Stimulated activated CD8-positive, alpha-beta memory T cell treated with anti-CD3 and anti-CD28 coated beads, Interleukin-7, amount 100 ng/mL, for 1 hour (primary cell): Measurements from ENCODE around the gene SLF2.
"Not testable (repeated sequence)": the region's sequence is repeated elsewhere in the genome, so short reads cannot be mapped to it uniquely, and the experiment has no call there.

ENCODE experiments used
- DNase-seq, 2 donors: peaks; one replicate each; pipeline ENCODE4 v3.0.0-alpha.2; 2020; ENCODE audit warnings: low read depth in 2 of 2

The SLF2 gene

DNA sequence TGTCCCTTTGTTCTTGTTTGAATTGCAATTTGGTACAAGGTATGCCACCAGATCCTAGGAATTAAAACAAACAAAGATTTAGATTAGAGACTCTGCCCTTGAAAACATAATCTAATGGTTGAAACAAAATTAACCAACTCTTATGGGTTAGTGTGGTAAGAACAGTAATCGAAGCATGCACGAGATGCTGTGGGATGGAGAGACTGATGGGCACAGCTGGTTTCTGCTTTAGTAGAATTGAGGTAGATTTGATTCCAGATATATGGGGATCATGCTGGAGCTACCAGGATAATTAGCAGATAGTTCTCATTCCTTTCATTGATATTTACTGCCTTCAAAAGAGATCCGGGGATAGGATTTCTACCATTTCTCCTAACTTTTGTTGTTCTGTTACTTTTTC lies 36.2 kb downstream of the SLF2 start:
- DNase-seq: no peak

DNA sequence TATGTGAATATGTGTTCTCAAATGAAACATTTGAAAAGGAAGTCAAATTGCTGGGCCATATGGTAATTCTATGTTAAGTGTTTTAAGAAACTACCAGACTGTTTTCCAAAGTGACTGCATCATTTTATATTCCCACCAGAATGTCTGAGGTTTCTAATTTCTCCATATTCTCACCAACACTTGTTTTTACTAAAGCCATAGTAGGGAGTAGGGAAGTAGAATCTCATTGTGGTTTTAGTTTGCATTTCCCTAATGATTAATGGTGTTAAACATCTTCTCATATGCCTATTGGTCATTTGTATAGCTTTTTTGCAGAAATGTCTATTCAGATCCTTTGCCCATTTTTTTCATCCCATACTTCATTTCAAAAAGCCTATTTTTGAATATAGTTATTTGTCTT lies 47.5 kb downstream of the SLF2 start:
- no peak for DNase-seq

DNA sequence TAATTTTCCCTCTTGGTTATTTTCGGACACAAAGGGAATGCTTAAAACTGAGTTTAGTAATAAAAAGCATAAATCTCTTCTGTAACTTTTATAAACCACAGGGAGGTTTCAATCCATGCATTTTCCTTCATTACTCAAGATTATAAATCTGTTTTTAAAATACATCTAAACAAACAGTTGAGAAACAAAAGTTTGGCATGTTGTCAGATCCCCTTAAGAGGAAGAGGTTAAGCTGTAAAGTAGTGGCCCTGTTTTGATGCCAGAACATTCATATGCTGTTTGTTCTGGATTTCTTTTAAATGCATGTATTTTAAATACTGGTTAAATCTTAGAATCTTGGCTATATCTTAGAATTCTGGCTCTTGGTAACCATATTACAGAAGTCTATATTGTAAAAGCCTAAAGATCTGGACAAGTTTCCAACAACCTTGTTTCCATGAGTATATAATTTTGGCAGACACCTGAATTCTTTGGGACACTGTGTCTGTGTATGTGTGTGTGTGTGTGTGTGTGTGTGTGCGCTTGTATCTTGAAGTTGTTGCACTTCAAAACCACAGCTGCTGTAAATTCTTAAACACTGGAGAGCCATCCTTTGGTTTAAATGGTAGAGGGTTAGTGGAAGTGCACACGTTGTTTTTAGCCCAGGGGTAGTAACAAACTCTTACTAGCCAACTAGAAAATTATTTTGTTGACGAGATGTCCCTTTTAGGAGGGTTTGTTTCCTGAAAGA lies 49.8 kb downstream of the SLF2 start:
- no peak for DNase-seq

DNA sequence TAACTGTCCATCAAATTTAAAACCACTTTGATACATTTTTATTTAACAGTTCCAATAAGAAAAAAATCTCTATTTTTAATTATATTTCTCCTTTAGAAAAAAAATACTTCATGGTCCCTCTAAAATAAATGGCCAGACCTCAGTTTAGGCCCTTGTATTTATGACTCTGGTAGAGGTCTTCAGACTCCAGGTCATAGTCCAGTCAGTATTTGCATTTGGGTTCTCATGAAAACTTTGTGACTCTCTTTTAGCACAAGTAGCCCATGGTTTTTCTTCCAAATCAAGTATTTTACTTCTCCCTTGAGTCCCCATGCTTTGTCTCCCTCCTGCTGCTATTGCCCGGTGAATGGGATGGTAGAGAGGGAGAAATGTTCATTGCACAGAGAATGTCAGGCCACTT lies 51.1 kb downstream of the SLF2 start:
- no peak for DNase-seq

DNA sequence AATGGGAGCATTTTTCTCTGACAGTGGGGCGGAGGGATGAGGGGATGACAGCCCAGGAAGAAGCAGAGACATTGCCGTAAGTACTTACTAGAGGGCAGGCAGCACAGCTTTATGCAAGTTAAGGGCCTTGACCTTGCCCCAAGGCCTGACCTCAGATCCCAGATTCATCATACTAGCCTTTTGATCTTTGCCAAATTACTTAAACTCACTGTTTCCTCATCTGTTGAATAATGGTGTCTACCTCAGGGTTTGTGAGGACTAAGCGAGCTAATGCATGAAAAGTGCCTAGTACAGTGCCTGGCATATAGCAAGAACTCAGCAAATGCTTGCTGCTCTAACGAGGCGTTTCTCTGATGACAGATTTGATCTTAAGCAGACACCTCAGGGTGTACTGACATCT lies 53.1 kb downstream of the SLF2 start:
- no peak for DNase-seq

DNA sequence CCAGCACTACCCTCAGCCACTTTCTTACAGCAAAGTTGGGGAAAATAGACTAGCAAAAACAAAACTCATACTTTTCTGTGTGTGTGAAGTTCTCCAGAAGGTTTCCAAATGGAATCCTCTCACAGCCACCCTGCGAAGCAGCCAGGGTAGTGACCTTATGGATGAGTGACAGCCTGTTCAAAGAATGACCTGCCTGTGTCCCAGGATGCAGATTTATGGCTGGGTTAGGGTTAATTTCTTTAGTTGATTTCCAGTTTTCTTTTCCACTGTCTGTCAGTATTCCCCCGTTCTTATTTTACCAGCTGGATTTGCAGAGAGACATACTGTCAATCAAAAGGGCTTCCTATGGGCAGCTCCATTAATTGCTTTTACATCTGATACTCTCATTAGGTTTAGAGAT lies 54.1 kb downstream of the SLF2 start:
- no peak for DNase-seq

DNA sequence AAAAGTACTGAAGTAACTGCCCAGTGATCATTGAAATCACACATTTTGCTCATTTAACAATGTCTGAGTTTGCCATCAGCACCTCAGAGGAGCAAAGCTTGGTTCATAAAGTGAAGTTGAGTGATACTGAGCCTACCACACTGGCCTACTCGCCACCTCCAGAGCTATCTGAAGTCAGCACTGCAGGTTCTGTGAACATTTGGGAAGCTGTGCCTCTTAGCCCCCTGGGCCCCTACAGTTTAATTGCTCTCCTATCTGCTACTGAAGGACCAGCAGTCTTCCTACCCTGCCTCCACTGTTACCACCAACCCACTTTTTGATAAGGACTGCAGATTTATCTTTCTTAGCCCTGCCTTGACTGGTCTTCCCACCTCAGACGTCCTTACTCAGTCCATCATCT lies 54.6 kb downstream of the SLF2 start:
- no peak for DNase-seq

DNA sequence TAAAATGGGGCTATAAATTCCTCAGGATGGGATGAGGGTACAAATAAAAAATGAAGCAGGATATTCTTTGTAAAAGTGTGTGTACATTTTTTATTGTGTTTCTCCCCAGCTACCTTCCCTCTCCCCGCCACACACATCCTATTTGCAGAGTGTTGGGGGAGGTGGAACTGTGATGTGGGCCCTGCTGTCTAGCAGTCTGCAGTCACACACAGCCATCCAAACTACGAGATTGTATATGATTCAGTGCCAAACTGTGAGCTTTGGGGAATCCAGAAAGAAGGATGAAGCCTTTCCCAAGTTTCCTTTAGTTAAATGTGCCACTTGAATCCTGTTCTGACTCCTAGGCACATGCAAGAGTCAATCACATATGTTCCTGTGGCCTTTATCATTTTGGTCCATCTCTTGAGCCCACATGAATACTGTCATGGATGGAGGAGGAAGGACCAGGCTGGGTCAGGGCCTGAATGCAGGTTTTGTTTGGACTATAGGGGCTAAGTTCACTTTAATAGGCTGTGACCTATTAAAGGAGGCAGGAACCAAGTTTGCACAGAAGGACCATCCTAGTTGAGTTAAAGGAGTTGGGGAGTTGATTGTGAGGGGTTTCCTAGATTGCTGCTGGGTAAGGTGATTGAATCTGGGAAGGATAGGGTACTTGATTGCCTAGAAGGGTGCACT lies 55.4 kb downstream of the SLF2 start:
- DNase-seq: no peak

DNA sequence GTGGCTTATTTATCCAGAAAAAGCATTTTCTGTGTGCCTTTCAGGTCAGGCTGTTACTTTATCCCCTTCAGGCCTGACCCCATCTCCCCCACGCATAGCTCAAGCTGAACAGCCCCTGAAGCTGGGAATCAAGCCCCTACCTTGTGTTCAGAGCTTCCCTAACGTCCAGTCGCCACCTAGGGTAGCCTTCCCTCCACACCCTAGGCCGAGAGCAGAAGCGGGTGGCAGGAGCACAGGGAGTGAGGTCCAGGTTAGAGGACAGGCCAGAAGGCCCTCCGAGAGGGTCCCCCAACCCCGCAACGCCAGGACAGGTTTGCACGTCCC lies 56.1 kb downstream of the SLF2 start:
- DNase-seq: no peak

DNA sequence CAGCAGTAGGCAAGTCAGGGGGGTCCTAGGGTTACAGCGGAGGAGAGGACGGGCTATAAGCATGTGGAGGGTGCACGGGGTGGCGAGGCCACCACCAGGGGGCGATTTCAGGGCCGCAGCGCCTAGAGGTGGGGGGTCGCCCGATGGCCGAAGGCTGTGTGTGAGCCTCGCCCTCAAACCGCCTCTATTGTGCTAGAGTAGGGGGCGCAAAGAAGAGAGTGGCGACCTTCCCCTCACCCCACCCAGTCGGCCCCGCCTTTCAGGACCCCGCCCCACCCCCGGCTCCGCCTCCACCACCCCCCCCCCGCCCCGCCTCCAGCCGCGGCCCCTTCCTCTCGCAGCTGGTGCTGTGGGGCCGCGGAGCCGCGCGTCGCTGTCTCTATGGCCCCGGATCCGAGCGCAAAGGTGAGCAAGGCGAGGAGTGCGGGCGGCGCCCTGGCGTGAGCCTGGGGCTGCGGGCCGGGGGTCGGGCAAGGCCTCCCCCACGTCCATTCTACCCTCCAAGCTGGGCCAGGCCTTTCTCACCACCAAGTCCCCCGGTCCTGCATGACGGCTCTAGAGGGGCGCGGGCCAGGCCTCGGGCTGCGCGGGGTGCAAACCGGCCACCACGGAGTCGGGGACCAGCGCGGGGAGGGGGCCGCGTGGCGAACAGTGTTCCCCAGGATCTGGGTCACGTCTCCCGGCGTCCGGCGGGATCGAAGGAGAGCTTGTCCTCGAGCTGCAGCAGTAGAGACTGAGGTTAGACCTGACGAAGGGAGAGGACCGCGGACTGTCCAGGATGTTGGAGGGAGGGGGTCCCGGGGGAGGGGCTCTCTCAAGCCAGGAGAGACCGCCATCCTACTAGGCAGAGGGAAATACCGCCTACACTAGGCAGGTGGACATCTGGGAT lies 56.7 kb downstream of the SLF2 start, which contains the start of gene SEMA4G:
Gene SEMA4G, plus strand, starts transcription at position 318 of the 889 bp plus-strand sequence. CDS start 3,409 bp downstream, outside the sequence.
- DNase-seq: peak in 1 of 2 donors; percentile 6

DNA sequence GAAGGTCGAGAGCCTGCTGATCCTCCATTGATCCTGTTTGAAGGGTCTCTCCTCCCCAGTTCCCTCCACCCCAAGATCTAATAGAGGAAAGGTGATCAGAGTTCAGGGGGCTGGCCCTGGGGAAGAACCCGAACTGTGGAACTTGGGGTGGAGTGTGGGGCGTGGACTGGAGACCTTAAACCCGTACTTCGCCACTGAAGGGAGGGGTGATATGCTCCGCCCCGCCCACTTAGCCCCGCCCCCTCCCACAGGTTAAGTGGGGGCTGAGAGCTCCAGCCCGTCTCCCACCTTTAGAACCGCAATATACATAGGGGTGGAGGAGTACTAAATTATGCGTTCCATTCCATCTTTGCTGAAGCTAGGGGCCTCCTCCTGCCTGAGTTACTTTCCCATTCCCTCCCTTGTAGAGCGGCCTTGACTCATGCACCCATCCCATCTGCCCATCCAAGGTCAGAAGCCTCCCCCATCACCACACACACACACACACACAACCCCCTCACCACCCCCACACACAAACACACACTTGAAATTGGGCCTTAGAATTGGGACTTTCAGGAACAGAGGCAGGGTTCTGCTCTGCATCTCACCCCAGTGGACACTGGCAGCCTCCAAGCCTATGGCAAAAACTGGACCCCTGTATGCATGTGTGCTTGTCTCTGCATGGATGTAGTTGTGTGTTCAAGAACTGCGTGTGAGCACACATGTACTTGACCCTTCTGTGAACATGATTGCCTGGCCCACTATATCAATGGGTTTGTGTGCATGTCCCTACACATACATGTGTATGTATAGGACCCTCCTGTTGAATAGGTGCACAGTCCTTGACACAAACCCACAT lies 57.5 kb downstream of the SLF2 start:
- DNase-seq: peak in 1 of 2 donors; percentile 8

DNA sequence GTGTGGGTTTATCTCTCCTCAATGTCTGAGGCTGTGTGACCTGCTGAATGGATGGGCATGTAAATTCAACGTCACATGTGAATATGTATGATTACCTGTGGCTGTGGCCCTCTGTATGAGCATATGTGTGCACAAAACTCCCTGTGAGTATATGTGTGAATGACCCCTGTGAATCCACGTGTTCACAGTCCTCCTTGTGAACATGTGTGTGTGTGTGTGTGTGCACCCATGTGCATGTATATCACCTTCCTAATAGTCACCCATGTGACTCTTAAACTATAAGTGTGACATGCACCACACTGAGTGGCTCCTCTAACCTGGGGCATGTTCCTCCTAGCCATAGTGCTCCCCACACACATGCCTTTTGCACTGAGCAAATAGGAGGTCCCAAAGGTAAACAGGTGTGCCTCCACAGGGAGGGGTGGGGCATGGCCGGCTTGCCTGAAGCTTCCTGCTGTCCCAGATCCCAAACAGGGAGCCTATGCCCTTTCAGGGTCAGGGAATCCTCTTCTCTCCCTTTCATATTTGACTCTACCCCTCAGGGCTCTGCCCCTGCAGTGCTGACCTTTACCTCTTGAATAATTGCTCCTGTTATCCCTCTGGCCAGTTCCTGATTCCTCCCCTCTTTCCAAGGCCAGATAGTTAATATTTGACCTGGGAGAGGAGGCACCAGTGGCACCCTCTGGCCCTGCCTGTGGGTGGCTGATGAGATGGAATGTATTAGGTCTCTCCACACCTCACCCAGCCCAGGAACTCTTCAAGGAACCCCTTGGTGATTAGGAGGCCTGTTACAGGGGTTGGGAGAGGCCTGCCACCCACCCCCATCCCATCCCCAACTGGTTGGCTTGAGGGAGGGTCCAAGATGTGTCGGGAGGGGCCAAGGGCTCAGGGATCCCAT lies 58.4 kb downstream of the SLF2 start:
- no peak for DNase-seq

DNA sequence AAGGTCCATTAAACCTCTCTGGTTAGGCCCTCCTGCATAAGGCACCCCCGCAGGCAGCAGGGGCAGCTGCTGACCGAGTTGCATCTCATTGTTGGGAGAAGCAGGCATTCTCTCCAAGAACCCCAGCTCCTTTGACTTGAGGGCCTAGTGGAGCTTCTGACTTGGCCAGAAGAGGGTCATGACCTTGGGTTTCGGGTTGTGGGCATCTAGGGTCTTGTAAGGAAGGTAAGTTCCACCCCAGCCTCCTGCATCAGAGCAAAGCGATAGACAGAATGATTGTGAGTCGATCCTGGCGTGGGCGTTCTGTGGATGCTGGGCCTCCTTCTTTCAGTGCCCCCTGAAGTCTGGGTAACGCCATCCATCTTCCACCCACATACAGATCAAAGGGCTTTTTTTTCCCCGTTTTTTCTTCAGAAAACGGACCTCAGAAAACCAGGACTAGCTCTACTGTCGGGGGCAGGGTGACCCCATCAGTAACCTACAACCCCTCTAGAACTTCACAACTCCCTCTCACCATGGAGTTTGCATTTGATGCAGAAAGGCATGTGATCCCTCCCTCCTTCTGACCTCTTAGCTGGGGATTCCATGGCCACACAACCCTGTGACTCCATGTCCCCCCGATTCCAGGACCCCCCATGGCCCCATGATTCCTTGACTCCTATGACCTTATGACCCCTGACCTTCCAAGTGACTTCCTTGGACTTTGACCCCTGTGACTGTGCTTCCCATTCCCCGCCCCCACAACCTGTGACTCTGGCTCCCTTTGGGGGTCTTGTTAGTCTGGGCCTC lies 59.5 kb downstream of the SLF2 start:
- no peak for DNase-seq

DNA sequence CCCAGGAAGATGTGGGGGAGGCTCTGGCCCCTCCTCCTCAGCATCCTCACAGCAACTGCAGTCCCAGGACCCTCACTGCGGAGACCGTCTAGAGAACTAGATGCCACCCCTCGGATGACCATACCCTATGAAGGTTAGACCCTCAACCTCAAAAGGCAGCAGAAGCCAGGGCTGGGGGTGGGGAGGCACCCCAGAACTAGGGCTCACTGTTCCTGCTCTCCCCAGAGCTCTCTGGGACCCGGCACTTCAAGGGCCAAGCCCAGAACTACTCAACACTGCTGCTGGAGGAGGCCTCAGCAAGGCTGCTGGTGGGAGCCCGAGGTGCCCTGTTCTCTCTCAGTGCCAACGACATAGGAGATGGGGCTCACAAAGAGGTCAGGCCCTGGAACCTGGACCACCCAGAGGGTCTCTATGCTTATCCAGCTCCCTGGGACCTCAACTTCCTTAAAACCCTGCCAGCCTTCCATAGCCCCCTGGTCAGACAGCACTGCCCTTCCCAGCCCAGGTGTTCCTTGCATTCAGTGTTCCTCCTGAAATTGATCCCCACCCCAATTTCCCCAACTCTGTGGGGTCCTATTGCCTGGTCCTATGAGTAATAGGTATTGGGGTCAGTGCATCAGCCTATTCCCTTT lies 60.3 kb downstream of the SLF2 start:
- DNase-seq: no peak

DNA sequence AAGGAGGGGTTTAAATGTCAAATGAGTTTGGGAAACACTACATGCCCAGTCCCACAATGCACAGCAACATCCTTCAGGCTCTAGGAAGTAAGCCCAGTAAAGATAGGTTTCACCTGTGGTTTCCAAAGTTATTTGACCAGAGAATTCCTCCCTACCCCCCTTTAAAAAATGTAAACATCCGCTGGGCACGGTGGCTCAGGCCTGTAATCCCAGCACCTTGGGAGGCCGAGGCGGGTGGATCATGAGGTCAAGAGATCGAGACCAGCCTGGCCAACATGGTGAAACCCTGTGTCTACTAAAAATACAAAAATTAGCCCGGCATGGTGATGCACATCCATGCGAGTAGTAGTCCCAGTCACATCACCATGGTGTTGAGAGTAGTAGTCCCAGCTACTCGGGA lies 62.6 kb downstream of the SLF2 start:
- DNase-seq: not testable (repeated sequence)

DNA sequence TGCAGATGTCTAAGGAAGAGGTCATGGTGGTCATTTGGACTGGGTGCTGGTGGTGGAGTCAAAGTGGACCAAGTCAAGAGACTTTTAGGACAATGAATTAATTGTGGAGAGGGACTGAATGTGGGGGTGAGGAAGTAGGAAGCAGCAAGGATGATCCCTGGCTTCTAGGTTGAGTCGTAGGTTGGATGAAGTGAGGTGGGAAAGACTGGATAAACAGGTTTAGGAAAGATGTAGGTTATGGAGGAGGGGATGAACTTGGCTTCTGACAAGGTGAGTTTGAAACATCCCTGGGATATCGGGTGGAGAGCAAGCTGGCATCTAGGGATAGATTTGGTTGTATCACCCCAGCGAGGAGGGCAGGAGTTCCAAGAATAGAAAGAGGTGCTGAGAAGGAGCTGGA lies 64.1 kb downstream of the SLF2 start:
- no peak for DNase-seq

DNA sequence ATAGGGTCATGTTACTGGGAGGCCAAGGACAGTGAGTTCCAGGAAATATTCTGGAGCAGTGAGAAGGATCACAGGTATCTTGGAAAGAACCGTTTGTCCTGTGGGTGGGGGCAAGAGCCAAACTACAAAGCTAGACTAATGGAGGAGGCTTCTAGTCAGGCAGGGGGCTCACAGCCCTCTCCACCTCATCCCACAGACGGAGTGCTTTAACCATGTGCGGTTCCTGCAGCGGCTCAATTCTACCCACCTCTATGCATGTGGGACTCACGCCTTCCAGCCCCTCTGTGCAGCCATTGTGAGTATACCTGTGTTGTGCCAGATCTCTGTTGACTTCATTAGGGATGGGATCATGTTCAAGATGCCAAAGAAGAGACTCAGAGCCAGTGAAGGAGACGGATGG lies 64.7 kb downstream of the SLF2 start:
- DNase-seq: no peak

DNA sequence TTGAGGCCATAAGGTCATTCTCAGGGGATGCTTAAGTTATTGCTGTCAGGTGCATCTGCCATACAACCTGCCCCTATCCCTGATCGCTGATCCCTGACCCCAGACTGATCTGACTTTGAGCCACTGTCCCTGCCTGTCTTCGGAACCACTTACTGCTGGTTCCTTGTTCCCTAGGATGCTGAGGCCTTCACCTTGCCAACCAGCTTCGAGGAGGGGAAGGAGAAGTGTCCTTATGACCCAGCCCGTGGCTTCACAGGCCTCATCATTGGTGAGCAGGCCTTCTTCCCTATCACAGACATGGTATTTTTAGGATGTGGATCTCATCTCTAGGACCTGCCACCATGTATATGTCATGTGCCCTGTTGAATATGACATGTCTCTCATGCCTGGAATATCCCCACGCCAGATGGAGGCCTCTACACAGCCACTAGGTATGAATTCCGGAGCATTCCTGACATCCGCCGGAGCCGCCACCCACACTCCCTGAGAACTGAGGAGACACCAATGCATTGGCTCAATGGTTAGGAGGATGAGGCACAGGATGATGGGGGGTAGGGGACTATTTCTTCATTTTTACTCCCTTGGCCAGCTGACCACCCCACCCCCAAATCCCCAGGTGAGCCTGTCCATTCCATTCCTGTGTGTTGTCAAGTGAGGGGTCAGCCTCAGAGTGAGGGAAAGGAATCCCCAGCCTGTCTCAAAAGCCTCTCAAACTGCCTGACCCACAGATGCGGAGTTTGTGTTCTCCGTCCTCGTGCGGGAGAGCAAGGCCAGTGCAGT lies 65.5 kb downstream of the SLF2 start:
- no peak for DNase-seq

DNA sequence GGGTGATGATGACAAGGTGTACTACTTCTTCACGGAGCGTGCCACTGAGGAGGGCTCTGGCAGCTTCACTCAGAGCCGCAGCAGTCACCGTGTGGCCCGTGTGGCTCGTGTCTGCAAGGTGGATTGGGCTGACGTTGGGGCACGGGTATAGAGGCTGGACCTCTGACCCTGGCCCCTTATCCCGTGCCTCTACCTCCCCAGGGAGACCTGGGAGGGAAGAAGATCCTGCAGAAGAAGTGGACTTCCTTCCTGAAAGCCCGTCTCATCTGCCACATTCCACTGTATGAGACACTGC lies 66.1 kb downstream of the SLF2 start:
- DNase-seq: no peak
